ENCODE measurements around the gene LIMK1. TPM values are rescaled to one million over a fixed set of nuclear protein-coding genes. Genes with fewer than 3 reads are reported as not detected.

Gene LIMK1
- polyA plus RNA-seq, 2 donors, result 5.9 to 7.7 TPM

DNA sequence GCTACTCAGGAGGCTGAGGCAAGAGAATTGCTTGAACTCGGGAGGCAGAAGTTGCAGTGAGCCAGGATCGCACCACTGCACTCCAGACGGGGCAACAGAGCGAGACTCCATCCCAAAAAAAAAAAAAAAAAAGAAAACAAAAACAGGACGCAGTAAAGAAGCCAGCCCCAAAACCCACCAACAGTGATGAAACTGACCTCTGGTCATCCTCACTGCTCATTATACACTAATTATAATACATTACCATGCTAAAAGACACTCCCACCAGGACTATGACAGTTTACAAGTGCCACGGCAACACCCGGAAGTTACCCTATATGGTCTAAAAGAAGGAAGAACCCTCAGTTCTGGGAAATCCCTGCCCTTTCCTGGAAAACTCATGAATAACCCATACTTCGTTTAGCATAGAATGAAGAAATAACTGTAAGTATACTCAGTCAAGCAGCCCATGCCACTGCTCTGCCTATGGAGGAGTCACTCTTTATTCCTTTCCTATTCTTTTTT lies 50.6 kb downstream of the LIMK1 start:
- no peaks in the 10 kb centered on the region for H3K27me3 ChIP-seq (ENCODE audit: control insufficient read depth in 1 of 2, insufficient read depth in 2 of 2, low read length in 2 of 2)
- WGBS, 2 donors, result 65 to 70% methylated on average over 8 of the region's 8 CpGs
- no peaks in the 10 kb centered on the region for H3K9me3 ChIP-seq (ENCODE audit: control insufficient read depth in 2 of 2, insufficient read depth in 1 of 2, low read depth in 1 of 2, low read length in 1 of 2)
- H3K4me3 ChIP-seq (ENCODE audit: low read depth in 1 of 2, low read length in 2 of 2), result no peak overlapping the region
- H3K4me1 ChIP-seq (ENCODE audit: control insufficient read depth in 2 of 2, insufficient read depth in 2 of 2, low read length in 1 of 2), result no peaks in the 10 kb centered on the region
- H3K36me3 ChIP-seq (ENCODE audit: control insufficient read depth in 2 of 2, insufficient read depth in 2 of 2, low read length in 1 of 2), result no peaks in the 10 kb centered on the region
- H3K27ac ChIP-seq (ENCODE audit: low read depth in 2 of 2, low read length in 1 of 2), result no peak overlapping the region

DNA sequence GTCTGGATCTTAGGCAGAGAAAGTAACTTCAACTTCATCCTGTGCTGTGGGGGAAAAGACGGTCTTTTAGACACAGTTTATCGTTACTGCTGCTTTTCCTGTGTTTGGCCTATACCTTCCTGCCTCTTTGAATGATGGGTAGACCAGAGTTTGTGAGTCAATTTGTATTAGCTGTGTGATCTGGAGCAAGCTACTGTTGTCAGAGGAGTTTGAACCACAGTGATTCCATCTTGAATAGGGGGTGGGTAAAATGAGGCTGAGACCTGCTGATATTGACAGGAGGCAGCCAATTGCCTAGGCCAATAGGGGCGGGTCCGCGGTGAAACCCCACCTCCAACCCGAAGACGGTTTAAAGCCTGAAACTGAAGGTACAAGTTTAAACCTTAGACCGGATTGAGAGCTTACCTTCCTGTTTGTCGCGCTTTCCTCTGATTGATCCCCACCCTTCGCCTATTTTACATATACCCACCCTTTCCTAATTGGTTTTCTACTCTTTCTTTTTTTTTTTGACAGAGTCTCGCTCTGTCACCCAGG lies 54.8 kb downstream of the LIMK1 start:
- Histone ChIP-seq H3K36me3 (ENCODE audit: control insufficient read depth in 2 of 2, insufficient read depth in 2 of 2, low read length in 1 of 2) (no peaks in the 10 kb centered on the region), H3K27ac (ENCODE audit: low read depth in 2 of 2, low read length in 1 of 2) (no peak overlapping the region), H3K9me3 (ENCODE audit: control insufficient read depth in 2 of 2, insufficient read depth in 1 of 2, low read depth in 1 of 2, low read length in 1 of 2) (no peaks in the 10 kb centered on the region), H3K4me1 (ENCODE audit: control insufficient read depth in 2 of 2, insufficient read depth in 2 of 2, low read length in 1 of 2) (no peaks in the 10 kb centered on the region), H3K4me3 (ENCODE audit: low read depth in 1 of 2, low read length in 2 of 2) (no peak overlapping the region), H3K27me3 (ENCODE audit: control insufficient read depth in 1 of 2, insufficient read depth in 2 of 2, low read length in 2 of 2) (no peaks in the 10 kb centered on the region)
- WGBS, 2 donors, result 89 to 97% methylated on average over 12 of the region's 12 CpGs

DNA sequence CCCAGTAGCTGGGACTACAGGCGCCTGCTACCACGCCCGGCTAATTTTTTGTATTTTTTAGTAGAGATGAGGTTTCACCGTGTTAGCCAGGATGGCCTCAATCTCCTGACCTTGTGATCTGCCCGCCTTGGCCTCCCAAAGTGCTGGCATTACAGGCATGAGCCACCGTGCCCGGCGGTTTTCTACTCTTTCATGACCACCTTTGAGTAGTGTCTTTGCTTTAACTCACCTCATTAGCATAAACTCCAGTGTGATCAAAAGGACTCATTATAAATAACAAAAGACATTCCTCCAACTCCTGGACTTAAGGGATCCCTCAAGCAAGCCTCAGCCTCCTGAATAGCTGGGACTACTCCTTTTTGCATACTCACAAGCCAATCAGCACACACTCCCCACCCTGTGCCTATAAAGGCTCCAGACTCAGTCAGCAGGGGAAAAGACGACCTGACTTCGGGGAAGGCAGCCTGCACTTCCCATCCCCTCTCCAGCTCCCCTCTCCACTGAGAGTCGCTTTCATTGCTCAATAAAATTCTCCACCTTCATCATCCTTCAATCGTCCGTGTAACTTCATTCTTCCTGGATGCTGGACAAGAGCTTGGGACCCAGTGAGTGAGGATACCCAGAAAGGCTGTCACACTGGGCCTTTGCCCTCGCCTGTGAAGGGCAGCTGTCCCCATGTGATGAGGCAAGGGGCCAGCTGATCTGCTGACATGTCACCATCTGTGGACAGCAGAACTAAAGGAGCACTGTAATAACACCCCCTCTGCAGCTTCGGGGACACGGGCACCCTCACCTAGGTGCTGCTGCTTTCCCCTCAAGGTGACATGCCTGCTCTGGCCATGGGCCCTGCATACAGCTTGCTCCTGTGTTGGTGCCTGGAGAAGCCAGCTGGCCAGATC lies 55.6 kb downstream of the LIMK1 start:
- Histone ChIP-seq H3K27ac (ENCODE audit: low read depth in 2 of 2, low read length in 1 of 2) (no peak overlapping the region), H3K4me1 (ENCODE audit: control insufficient read depth in 2 of 2, insufficient read depth in 2 of 2, low read length in 1 of 2) (no peaks in the 10 kb centered on the region), H3K4me3 (ENCODE audit: low read depth in 1 of 2, low read length in 2 of 2) (no peak overlapping the region), H3K36me3 (ENCODE audit: control insufficient read depth in 2 of 2, insufficient read depth in 2 of 2, low read length in 1 of 2) (no peaks in the 10 kb centered on the region), H3K27me3 (ENCODE audit: control insufficient read depth in 1 of 2, insufficient read depth in 2 of 2, low read length in 2 of 2) (no peaks in the 10 kb centered on the region), H3K9me3 (ENCODE audit: control insufficient read depth in 2 of 2, insufficient read depth in 1 of 2, low read depth in 1 of 2, low read length in 1 of 2) (no peaks in the 10 kb centered on the region)
- 90 to 92% methylated on average over 16 of the region's 16 CpGs for WGBS, 2 donors

DNA sequence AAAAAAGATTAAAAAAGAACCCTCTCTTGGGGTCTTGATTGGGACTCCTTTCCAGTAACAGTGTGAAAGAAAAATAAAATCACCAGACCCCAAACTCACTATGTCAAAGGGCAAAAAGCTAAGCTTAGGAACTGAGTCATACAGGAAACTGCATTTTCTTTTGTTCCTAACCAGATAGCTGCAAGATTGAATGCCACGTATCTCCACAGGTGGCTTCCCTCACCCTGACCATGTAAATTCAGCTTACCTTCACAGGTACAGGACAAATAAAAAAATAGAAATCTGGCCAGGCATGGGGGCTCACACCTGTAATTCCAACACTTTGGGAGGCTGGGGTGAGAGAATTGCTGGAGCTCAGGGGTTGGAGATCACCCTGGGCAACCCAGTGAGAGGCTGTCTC lies 58.1 kb downstream of the LIMK1 start:
- H3K27me3 ChIP-seq (ENCODE audit: control insufficient read depth in 1 of 2, insufficient read depth in 2 of 2, low read length in 2 of 2), result no peaks in the 10 kb centered on the region
- peaks cover 0 to 3% of the 10 kb centered on the region in 2 donors for H3K9me3 ChIP-seq (ENCODE audit: control insufficient read depth in 2 of 2, insufficient read depth in 1 of 2, low read depth in 1 of 2, low read length in 1 of 2)
- no peak overlapping the region for H3K4me3 ChIP-seq (ENCODE audit: low read depth in 1 of 2, low read length in 2 of 2)
- no peak overlapping the region for H3K27ac ChIP-seq (ENCODE audit: low read depth in 2 of 2, low read length in 1 of 2)
- no peaks in the 10 kb centered on the region for H3K4me1 ChIP-seq (ENCODE audit: control insufficient read depth in 2 of 2, insufficient read depth in 2 of 2, low read length in 1 of 2)
- H3K36me3 ChIP-seq (ENCODE audit: control insufficient read depth in 2 of 2, insufficient read depth in 2 of 2, low read length in 1 of 2), result no peaks in the 10 kb centered on the region
- WGBS, 2 donors, result 39 to 56% methylated on average over 1 of the region's 1 CpG

DNA sequence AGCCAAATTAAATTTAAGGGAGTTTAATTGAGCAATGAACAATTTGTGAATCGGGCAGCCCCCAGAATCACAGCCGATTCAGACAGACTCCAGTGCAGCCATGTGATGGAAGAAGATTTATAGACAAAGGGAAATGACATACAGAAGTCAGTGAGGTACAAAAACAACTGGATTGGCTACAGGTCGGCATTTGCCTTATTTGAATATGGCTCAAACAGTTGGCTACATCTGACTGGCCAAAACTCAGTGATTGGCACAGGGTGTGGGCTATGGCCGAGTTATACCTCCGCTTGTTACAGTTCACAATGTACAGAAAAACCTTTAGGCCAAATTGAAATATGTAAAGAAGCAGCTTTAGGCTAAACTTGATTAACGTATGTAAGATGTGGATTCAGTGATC lies 59.8 kb downstream of the LIMK1 start:
- peaks cover 0 to 3% of the 10 kb centered on the region in 2 donors for H3K9me3 ChIP-seq (ENCODE audit: control insufficient read depth in 2 of 2, insufficient read depth in 1 of 2, low read depth in 1 of 2, low read length in 1 of 2)
- no peaks in the 10 kb centered on the region for H3K27me3 ChIP-seq (ENCODE audit: control insufficient read depth in 1 of 2, insufficient read depth in 2 of 2, low read length in 2 of 2)
- no peak overlapping the region for H3K4me3 ChIP-seq (ENCODE audit: low read depth in 1 of 2, low read length in 2 of 2)
- no peaks in the 10 kb centered on the region for H3K4me1 ChIP-seq (ENCODE audit: control insufficient read depth in 2 of 2, insufficient read depth in 2 of 2, low read length in 1 of 2)
- WGBS, 2 donors, result 64 to 72% methylated on average over 6 of the region's 6 CpGs
- no peak overlapping the region for H3K27ac ChIP-seq (ENCODE audit: low read depth in 2 of 2, low read length in 1 of 2)
- no peaks in the 10 kb centered on the region for H3K36me3 ChIP-seq (ENCODE audit: control insufficient read depth in 2 of 2, insufficient read depth in 2 of 2, low read length in 1 of 2)

DNA sequence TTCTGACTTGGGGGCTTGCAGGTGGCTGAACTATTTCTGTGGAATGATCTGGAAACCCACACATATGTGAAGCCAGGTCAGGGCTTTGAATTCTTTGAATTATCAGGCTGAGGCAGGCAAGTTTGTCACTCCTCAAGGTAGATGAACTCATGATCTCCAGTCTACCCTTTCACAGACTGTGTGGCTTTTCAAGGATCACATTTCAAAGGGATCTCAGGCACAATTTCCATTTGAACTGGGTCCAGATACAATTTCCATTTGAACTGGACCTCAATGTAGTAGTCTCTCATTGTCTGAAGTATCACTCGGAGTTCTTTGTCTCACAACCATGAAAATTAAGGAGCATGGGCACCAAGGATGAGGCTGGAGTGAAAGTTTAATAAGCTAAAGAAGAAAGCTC lies 64.9 kb downstream of the LIMK1 start:
- H3K36me3 ChIP-seq (ENCODE audit: control insufficient read depth in 2 of 2, insufficient read depth in 2 of 2, low read length in 1 of 2), result no peaks in the 10 kb centered on the region
- no peaks in the 10 kb centered on the region for H3K27me3 ChIP-seq (ENCODE audit: control insufficient read depth in 1 of 2, insufficient read depth in 2 of 2, low read length in 2 of 2)
- H3K9me3 ChIP-seq (ENCODE audit: control insufficient read depth in 2 of 2, insufficient read depth in 1 of 2, low read depth in 1 of 2, low read length in 1 of 2), result peaks cover 0 to 3% of the 10 kb centered on the region in 2 donors
- 88 to 89% methylated on average over 1 of the region's 1 CpG for WGBS, 2 donors
- no peak overlapping the region for H3K27ac ChIP-seq (ENCODE audit: low read depth in 2 of 2, low read length in 1 of 2)
- no peaks in the 10 kb centered on the region for H3K4me1 ChIP-seq (ENCODE audit: control insufficient read depth in 2 of 2, insufficient read depth in 2 of 2, low read length in 1 of 2)
- H3K4me3 ChIP-seq (ENCODE audit: low read depth in 1 of 2, low read length in 2 of 2), result no peak overlapping the region

DNA sequence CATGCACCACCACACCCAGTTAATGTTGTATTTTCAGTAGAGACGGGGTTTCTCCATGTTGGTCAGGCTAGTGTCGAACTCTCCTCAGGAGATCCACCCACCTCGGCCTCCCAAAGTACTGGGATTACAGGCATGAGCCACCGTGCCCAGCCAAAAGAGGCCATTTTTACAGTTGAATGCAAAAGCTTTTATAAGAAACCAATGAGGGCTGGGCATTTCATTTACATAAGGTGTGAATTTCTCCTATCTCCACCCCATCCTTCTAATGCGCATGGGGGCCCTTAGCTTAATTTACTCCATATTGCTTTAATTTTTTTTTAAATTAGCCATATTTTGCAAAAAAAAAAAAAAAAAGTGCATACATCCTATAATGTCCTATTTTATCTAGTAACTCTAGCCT lies 65.5 kb downstream of the LIMK1 start:
- H3K4me3 ChIP-seq (ENCODE audit: low read depth in 1 of 2, low read length in 2 of 2), result no peak overlapping the region
- H3K36me3 ChIP-seq (ENCODE audit: control insufficient read depth in 2 of 2, insufficient read depth in 2 of 2, low read length in 1 of 2), result no peaks in the 10 kb centered on the region
- WGBS, 2 donors, result 97% methylated on average over 5 of the region's 5 CpGs
- H3K4me1 ChIP-seq (ENCODE audit: control insufficient read depth in 2 of 2, insufficient read depth in 2 of 2, low read length in 1 of 2), result no peaks in the 10 kb centered on the region
- peaks cover 0 to 3% of the 10 kb centered on the region in 2 donors for H3K9me3 ChIP-seq (ENCODE audit: control insufficient read depth in 2 of 2, insufficient read depth in 1 of 2, low read depth in 1 of 2, low read length in 1 of 2)
- no peaks in the 10 kb centered on the region for H3K27me3 ChIP-seq (ENCODE audit: control insufficient read depth in 1 of 2, insufficient read depth in 2 of 2, low read length in 2 of 2)
- no peak overlapping the region for H3K27ac ChIP-seq (ENCODE audit: low read depth in 2 of 2, low read length in 1 of 2)

DNA sequence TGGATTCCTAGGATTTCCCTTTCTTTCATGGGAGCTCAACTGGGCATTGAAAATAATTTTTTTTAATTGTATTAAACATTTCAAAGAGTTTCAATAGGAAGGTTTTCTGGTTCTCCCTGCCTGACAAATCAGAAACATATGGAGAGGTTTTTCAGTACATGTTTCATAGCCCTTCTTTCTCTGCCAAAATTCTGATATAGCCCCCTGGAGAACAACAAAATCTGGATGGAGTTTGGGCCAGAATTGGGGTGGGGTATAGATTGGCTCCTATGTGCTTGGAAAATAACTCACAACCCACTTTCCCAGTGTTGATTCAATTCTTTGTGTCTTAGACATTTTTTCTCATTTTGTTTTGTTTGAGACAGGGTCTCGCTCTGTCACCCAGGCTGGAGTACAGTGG lies 66.0 kb downstream of the LIMK1 start:
- Histone ChIP-seq H3K9me3 (ENCODE audit: control insufficient read depth in 2 of 2, insufficient read depth in 1 of 2, low read depth in 1 of 2, low read length in 1 of 2) (peaks cover 0 to 3% of the 10 kb centered on the region in 2 donors), H3K4me3 (ENCODE audit: low read depth in 1 of 2, low read length in 2 of 2) (no peak overlapping the region), H3K27ac (ENCODE audit: low read depth in 2 of 2, low read length in 1 of 2) (no peak overlapping the region), H3K36me3 (ENCODE audit: control insufficient read depth in 2 of 2, insufficient read depth in 2 of 2, low read length in 1 of 2) (no peaks in the 10 kb centered on the region), H3K4me1 (ENCODE audit: control insufficient read depth in 2 of 2, insufficient read depth in 2 of 2, low read length in 1 of 2) (no peaks in the 10 kb centered on the region), H3K27me3 (ENCODE audit: control insufficient read depth in 1 of 2, insufficient read depth in 2 of 2, low read length in 2 of 2) (no peaks in the 10 kb centered on the region)
- 94 to 97% methylated on average over 1 of the region's 1 CpG for WGBS, 2 donors

DNA sequence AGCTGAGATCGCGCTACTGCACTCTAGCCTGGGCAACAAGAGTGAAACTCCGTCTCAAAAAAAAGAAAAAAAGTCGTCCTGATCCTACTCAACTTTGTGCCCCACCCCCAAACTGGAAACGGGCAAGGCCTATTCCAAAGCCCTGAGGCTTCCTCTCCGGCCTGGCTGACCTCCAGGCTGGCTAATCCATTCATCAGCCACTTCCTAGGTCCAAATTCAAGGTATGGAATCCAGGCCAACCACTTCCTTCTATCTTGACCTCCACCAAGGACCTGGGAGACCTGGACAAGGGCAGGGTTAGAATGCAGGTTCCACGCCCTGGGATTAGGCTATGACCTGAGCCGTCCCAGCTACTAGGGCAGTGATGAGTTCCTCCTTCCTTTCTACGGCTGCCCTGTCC lies 70.1 kb downstream of the LIMK1 start:
- Histone ChIP-seq H3K27ac (ENCODE audit: low read depth in 2 of 2, low read length in 1 of 2) (peak overlapping the region in 1 of 2 donors; percentile 27), H3K27me3 (ENCODE audit: control insufficient read depth in 1 of 2, insufficient read depth in 2 of 2, low read length in 2 of 2) (no peaks in the 10 kb centered on the region), H3K4me1 (ENCODE audit: control insufficient read depth in 2 of 2, insufficient read depth in 2 of 2, low read length in 1 of 2) (no peaks in the 10 kb centered on the region), H3K36me3 (ENCODE audit: control insufficient read depth in 2 of 2, insufficient read depth in 2 of 2, low read length in 1 of 2) (no peaks in the 10 kb centered on the region), H3K9me3 (ENCODE audit: control insufficient read depth in 2 of 2, insufficient read depth in 1 of 2, low read depth in 1 of 2, low read length in 1 of 2) (no peaks in the 10 kb centered on the region), H3K4me3 (ENCODE audit: low read depth in 1 of 2, low read length in 2 of 2) (no peak overlapping the region)
- WGBS, 2 donors, result 65 to 67% methylated on average over 9 of the region's 9 CpGs

Measured in esophagus (tissue), 2 donors.